GM18498 (cell line): ENCODE results near the gene METTL22.

ENCODE experiments used
- ATAC-seq: cut with Tn5 transposase; IDR thresholded peaks from one replicate; pipeline ENCODE4 v1.9.1; 2021; ENCODE audit warnings: mild to moderate bottlenecking, moderate library complexity; ENCODE audit not compliant: unreplicated experiment

Gene METTL22

GRCh38 chr16:8591451-8591850 is 30.0 kb upstream of the METTL22 start:
- no peak for ATAC-seq

GRCh38 chr16:8594149-8594666 is 27.3 kb upstream of the METTL22 start:
- no peak for ATAC-seq

GRCh38 chr16:8595783-8596182 is 25.7 kb upstream of the METTL22 start:
- no peak for ATAC-seq

- no peak for ATAC-seq
These were observed 24.9 kb upstream of the METTL22 start for GRCh38 chr16:8596581-8596980.

GRCh38 chr16:8600144-8600775 is 21.2 kb upstream of the METTL22 start:
- ATAC-seq, result no peak

GRCh38 chr16:8605554-8605953 is 15.9 kb upstream of the METTL22 start:
- ATAC-seq, result no peak

GRCh38 chr16:8607214-8607613 is 14.3 kb upstream of the METTL22 start:
- no peak for ATAC-seq

GRCh38 chr16:8611122-8611521 is 10.4 kb upstream of the METTL22 start:
- ATAC-seq, result no peak

GRCh38 chr16:8611886-8612600 is 9.5 kb upstream of the METTL22 start:
- ATAC-seq, result no peak

GRCh38 chr16:8614435-8615029 is 7.0 kb upstream of the METTL22 start:
- ATAC-seq, result no peak

GRCh38 chr16:8619671-8620370 is 1.7 kb upstream of the METTL22 start:
- no peak for ATAC-seq

- ATAC-seq, result no peak
These were observed 963 bp upstream of the METTL22 start for GRCh38 chr16:8620535-8620934.

- no peak for ATAC-seq
These were observed 301 bp upstream of the METTL22 start for GRCh38 chr16:8621222-8621571.

- no peak for ATAC-seq
These were observed 788 bp downstream of the METTL22 start for GRCh38 chr16:8622315-8622656.

- ATAC-seq, result no peak
These were observed 2.1 kb downstream of the METTL22 start for GRCh38 chr16:8623634-8624033.

- no peak for ATAC-seq
These were observed 4.1 kb downstream of the METTL22 start for GRCh38 chr16:8625491-8626087.

GRCh38 chr16:8626946-8627345 is 5.4 kb downstream of the METTL22 start:
- ATAC-seq, result no peak

- no peak for ATAC-seq
These were observed 6.0 kb downstream of the METTL22 start for GRCh38 chr16:8627456-8627855.

GRCh38 chr16:8628981-8629725 is 7.7 kb downstream of the METTL22 start:
- no peak for ATAC-seq

GRCh38 chr16:8630255-8630953 is 8.9 kb downstream of the METTL22 start:
- no peak for ATAC-seq
